GM12874 (cell line): ENCODE data around the gene MATCAP1.

Experiments
- TF ChIP-seq, protein P1 (sequence below): IDR thresholded peaks from 2 replicates; pipeline ENCODE4 v1.5.1; 2011; ENCODE audit warnings: low read depth, mild to moderate bottlenecking, control low read depth, low read length, moderate library complexity; ENCODE audit not compliant: insufficient read depth

MATCAP1 gene

DNA sequence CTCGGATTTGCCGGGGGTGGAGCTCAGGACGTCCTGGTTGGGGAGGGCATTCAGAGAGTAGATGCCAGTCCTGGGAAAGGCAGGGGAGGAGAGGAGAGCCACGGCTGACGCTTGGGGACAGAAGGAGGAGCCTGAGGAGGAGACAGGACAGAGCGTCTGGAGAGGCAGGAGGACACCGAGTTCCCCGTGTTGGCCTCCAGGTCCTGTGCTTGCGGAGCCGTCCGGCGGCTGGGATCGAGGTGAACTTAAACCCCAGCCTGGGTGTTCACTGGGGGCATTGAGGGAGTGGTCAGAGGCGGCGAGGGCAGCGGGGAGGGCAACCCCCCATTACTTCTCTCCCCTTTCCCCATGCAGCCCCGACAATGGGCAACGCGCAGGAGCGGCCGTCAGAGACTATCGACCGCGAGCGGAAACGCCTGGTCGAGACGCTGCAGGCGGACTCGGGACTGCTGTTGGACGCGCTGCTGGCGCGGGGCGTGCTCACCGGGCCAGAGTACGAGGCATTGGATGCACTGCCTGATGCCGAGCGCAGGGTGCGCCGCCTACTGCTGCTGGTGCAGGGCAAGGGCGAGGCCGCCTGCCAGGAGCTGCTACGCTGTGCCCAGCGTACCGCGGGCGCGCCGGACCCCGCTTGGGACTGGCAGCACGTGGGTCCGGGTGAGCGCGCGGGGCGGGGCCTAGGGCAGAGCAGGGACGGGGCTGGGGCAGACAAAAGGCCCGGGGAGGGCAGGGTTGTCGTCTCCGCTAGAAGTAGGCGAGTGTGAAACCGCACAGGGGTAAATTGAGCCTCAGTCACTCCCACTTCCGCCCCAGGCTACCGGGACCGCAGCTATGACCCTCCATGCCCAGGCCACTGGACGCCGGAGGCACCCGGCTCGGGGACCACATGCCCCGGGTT lies 9.7 kb downstream of the MATCAP1 start:
- TF ChIP-seq, protein P1, sequence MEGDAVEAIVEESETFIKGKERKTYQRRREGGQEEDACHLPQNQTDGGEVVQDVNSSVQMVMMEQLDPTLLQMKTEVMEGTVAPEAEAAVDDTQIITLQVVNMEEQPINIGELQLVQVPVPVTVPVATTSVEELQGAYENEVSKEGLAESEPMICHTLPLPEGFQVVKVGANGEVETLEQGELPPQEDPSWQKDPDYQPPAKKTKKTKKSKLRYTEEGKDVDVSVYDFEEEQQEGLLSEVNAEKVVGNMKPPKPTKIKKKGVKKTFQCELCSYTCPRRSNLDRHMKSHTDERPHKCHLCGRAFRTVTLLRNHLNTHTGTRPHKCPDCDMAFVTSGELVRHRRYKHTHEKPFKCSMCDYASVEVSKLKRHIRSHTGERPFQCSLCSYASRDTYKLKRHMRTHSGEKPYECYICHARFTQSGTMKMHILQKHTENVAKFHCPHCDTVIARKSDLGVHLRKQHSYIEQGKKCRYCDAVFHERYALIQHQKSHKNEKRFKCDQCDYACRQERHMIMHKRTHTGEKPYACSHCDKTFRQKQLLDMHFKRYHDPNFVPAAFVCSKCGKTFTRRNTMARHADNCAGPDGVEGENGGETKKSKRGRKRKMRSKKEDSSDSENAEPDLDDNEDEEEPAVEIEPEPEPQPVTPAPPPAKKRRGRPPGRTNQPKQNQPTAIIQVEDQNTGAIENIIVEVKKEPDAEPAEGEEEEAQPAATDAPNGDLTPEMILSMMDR = 0 out of 2 replicates have a peak, but pooled peaks have one; percentile 26

DNA sequence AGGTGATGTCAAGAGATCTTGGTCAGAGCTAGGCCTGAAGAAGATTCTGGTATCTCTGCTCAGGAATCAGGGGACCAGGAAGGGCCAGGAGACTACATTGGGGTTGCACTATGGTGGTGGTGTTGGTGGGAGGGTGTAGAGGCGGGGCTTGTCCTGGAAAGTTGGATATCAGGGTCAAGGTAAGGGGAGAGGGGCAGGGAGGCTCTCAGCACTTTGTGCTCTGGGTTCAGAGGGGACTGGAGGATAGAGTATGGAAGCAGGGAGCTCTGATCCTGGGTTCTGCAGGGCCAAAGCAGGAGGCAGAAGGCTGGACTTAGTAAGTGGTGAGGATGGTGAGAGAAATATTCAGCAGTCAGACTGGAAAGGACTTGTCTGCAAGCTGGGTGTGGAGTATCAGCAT lies 10.4 kb downstream of the MATCAP1 start:
- TF ChIP-seq, protein P1 = no peak

DNA sequence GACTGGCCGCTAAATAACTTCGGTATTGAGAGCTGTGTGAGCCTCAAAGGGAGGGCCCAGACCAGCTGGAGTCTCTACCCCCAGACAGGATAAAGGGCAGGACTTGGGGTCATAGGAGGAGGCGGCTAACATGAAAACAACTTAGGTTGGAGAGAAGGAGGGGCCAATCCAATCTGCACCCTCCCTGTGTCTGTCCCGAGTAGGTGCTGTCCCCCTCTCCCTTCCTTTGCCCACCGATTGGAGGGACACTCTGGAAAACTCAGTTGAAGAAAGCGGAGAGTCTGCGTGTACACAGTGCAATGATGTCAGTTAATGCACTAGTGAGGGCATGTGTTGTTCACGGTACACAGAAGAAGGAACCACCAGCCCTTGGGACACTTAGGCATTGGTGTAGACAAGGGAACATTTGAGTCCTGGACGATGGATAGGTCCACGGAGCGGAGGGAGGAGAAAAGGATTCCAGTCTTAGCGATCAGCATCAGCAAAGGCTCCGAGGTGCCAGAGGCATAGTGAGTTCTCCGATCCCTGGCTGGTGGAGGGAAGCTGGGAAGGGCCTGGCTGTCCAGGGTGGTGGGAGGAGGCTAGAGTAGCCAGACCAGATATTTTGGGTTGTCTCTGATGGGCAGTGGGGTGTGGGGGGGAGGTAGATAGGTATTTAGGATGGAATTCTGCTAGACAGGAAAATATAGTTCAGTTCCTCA lies 12.7 kb downstream of the MATCAP1 start:
- TF ChIP-seq, protein P1 = no peak

DNA sequence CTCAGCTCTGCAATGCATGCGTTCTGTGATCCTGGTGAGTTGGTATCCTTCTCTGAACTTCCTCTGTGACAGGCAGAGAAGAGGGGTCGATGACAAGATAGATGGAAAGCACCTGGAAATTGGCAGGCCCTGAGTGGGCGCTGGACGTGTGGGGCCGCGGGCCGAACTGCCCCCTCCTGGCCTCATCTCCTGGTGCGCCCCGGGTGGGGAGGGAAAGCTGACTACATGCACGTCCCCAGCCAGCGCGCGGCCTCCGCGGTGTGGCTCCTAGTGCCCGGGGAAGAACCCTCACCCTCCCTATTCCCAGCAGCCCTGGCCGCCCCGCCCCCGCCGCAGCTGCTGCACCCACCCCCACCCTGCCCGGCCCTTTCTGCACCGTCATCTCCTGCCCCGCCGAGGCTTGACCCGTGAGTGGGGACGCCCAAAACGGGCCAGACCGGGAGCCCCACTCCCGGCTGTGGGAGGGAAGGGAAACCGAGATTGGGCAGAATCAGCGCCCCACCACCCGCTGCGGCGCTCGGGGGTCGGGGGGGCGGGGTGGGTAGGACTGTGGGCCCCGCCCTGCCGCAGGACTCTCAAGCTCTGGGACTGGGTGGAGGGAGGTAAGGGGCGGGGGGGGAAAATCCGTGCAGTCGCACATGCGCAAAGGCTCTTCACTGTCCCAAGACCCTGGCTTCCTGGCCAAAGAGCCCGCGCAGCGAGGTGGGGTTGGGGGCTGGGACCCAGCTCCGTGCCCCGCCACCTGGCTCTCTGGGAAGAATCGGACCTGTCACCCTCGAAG lies 13.4 kb downstream of the MATCAP1 start, which contains the start of gene NOL3:
TSS of gene NOL3 (plus strand) at position 371 of the 781 bp plus-strand sequence.
- TF ChIP-seq, protein P1 = no peak

DNA sequence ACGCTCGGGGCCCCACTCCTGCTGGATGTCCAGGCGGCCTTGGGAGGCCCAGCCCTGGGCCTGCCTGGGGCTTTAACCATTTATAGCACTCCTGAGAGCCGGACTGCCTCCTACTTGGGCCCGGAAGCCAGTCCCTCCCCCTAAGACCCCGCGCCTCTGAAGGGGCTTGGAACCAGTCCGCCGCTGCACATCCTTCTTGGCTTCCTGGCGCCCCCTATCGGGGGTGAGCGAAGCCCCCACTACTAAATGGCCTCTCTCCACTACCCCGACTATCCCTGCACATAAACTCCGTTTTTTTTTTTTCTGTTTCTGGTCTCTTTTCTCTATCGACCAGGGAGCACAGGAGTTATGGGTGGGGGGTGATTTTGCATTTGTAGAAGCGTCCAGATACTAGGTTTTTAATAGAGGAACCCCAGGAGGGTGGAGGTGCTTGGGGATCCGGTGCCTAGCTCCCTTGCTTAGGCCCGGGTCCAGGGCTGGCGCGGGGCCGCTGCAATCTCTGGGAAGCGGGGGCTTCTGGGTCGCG lies 14.1 kb downstream of the MATCAP1 start:
- TF ChIP-seq, protein P1 = peak; percentile 84

DNA sequence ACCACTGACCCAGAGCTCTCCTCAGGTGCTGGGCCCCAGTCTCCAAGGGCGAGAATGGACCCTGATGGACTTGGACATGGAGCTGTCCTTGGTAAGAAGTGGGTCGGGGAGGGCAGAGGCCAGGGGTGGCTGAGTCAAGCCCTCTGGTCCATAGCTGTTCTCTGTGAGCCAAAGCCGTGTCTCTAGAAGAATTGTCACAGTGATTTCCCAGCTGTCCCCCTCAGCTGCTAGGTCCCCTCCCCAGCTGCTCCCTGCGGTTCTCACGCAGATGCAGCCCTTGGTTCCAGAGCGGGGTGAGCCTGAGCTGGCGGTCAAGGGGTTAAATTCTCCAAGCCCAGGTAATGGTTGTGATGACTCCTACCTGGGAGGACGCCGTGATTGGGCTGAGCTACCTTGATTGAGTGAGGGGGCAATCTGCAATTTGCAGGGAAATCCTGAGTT lies 14.7 kb downstream of the MATCAP1 start:
- TF ChIP-seq, protein P1 = no peak
